Measurements from ENCODE around the gene SYDE1.

DNA sequence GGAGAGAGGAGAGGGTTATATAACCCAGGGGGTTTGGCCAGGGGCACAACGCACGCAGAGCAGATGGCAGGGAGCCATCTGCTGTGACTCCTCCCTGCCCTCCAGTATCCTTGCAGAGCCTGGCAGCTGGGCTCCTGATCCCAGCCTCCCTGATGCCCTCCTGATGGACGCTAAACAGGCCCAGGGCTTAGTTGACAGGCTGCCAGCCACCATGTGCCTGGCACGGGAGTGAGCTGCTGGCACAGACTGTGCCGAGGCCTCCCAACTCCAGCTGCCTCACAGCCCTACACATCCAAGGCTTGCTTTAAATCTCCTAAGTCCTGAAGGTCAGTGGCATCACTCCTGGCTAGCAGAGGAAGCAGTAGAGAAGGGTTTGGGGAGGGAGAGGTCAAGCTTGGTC, 16.7 kb downstream of the SYDE1 start:
- TF ChIP-seq GATA2 (IDR thresholded peaks at IDR 0.05; ENCODE audit: low read depth, low read length) (no peak), GATA3 (IDR thresholded peaks at IDR 0.05; ENCODE audit: low read depth, low read length) (no peak)

All from SH-SY5Y (cell line).